ENCODE results near the gene FBRSL1. TPM values are rescaled to one million over a fixed set of nuclear protein-coding genes. Genes with fewer than 3 reads are reported as not detected.

FBRSL1 gene
- total RNA-seq, 1 experiment from 2014 or later, result 124 TPM

DNA sequence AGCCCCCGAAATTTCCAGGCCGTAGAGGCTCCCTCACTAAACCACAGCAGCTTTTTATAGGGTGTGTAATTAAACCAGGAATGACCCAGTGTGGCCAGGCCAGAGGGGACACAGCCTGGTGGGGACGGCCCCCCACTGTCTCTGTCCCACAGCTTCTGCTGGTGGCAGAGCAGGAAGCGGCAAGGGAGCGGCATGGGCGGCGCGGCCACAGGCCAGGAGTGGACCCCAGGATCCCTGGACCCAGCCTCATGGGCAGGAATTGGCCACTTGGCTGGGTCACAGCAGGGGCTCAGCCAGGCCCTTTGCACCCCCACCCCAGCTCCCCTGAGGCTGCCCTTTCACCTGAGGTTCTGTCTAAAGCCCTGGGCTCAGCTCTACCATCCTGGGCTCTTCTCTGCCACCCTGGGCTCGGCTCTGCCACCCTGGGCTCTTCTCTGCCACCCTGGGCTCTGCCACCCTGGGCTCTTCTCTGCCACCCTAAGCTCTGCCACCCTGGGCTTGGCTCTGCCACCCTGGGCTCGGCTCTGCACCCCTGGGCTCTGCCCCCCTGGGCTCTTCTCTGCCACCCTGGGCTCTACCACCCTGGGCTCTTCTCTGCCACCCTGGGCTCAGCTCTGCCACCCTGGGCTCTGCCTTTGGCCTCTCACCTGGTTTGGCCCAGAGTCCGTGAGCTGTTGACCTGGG, 39.3 kb downstream of the FBRSL1 start:
- Histone ChIP-seq H2AFZ (ENCODE audit: low read depth, low read length, poor library complexity, severe bottlenecking) (no peak overlapping the region), H3K79me2 (ENCODE audit: insufficient read depth, low read length) (no peaks in the 10 kb centered on the region; the same call in 1 of the 2 replicates), H3K9ac (ENCODE audit: low read length) (no peak overlapping the region), H3K36me3 (ENCODE audit: control insufficient read depth in 1 of 2, insufficient read depth in 2 of 2, low read length in 2 of 2) (no peaks in the 10 kb centered on the region), H3K9me2 (ENCODE audit: insufficient read depth) (no peaks in the 10 kb centered on the region), H3K4me2 (ENCODE audit: low read length) (no peak overlapping the region), H3K4me1 (ENCODE audit: control insufficient read depth in 1 of 2, insufficient read depth in 2 of 2, low read length in 2 of 2) (peaks cover 0 to 3% of the 10 kb centered on the region in 2 experiments; a peak in 1 of 4 replicates), H3K9me3 (ENCODE audit: control insufficient read depth in 1 of 2, insufficient read depth in 1 of 2, low read depth in 1 of 2, low read length in 2 of 2) (peaks cover 6 to 17% of the 10 kb centered on the region in 2 experiments; a peak in 2 of 4 replicates), H3K27me3 (ENCODE audit: insufficient read depth, low read length) (no peaks in the 10 kb centered on the region), H3K27ac (ENCODE audit: low read depth, low read length) (no peak overlapping the region), H3K4me3 (replicated peaks in 1 of 2; ENCODE audit: low read depth in 1 of 2, low read length in 2 of 2) (no peak overlapping the region), H4K20me1 (ENCODE audit: insufficient read depth) (no peaks in the 10 kb centered on the region)
- no TSS peak for BruUV-seq (replicated peaks)
- RAD21 ChIA-PET (ENCODE audit: low non-redundant PET in 1 of 2, low total read pairs in 2 of 2, uncharacterized antibody in 2 of 2, unreplicated experiment in 2 of 2), result no interaction called here
- DNase-seq (ENCODE audit: low read depth, low spot score) (no peak), ATAC-seq (no peak)
- CTCF ChIA-PET, result no interaction called here
- TF ChIP-seq SP1 (IDR thresholded peaks at IDR 0.05; ENCODE audit: low read depth) (no peak), YY1 (IDR thresholded peaks at IDR 0.05; ENCODE audit: extremely low read depth, insufficient replicate concordance, low read depth, low read length) (no peak), ZFX (IDR thresholded peaks at IDR 0.05) (no peak), ZBTB33 (IDR thresholded peaks at IDR 0.05; ENCODE audit: extremely low read depth, insufficient replicate concordance, low read length) (no peak), ZNF274 (IDR thresholded peaks at IDR 0.05; ENCODE audit: low read depth, low read length) (no peak), REST (IDR thresholded peaks at IDR 0.05; ENCODE audit: low read depth) (no peak), TCF7L2 (IDR thresholded peaks at IDR 0.05; ENCODE audit: borderline replicate concordance, extremely low read depth, insufficient read depth, insufficient read length) (no peak), POLR2AphosphoS5 (IDR thresholded peaks at IDR 0.05; ENCODE audit: low read depth, low read length) (no peak), FOSL1 (IDR thresholded peaks at IDR 0.05; ENCODE audit: low read depth) (no peak), JUND (IDR thresholded peaks at IDR 0.05) (no peak), RAD21 (IDR thresholded peaks at IDR 0.05; ENCODE audit: low read depth) (no peak)
- intact Hi-C loops (cut with micrococcal nuclease), result no loop called here
- POLR2A ChIA-PET, result no interaction called here
